H1 (cell line): Measurements from ENCODE around the gene RGS14. TPM values are rescaled to one million over a fixed set of nuclear protein-coding genes. Genes with fewer than 3 reads are reported as not detected.

Source experiments
- CTCF ChIA-PET: fragments of 300-600 bp; sonication (Branson Sonifier 250); formaldehyde crosslinking; loops from one replicate; lab custom pipeline; 2021; ENCODE audit not compliant: partially characterized antibody; lab: Charles Lee
- POLR2A ChIA-PET: fragments of 300-600 bp; sonication (Branson Sonifier 250); formaldehyde crosslinking; loops from one replicate; lab custom pipeline; 2021; ENCODE audit warnings: inconsistent platforms; ENCODE audit not compliant: partially characterized antibody; lab: Charles Lee
- DNase-seq, 2 experiments: peaks; one replicate each; pipeline versions ENCODE4 v3.0.0 to v3.0.0-alpha.2; 2010 to 2022; ENCODE audit warnings: low spot score in 2 of 2, low read depth in 1 of 2, mixed read lengths in 1 of 2
- FAIRE-seq: peaks from 2 replicates; lab custom pipeline; 2011; peaks lifted over from hg19 to GRCh38; lab: Jason Lieb, UNC
- H2AFZ ChIP-seq: 2 replicates; pipeline ENCODE4 v1.8.1; 2012; ENCODE audit warnings: low read length, inconsistent platforms
- H2AK5ac ChIP-seq: 2 replicates; pipeline ENCODE4 v1.6.1; 2013; ENCODE audit warnings: low read depth, low read length
- H2BK120ac ChIP-seq: replicated peaks from 2 replicates; pipeline ENCODE3; 2013; ENCODE audit warnings: low read depth, low read length, inconsistent platforms
- H2BK12ac ChIP-seq: 2 replicates; pipeline ENCODE4 v1.6.1; 2013; ENCODE audit warnings: low read depth, low read length
- H2BK15ac ChIP-seq: 2 replicates; pipeline ENCODE4 v1.6.1; 2013; ENCODE audit warnings: low read length
- H2BK20ac ChIP-seq: 2 replicates; pipeline ENCODE4 v1.6.1; 2013; ENCODE audit warnings: low read length
- H2BK5ac ChIP-seq: 2 replicates; pipeline ENCODE4 v1.6.1; 2013; ENCODE audit warnings: low read depth, low read length
- H3K14ac ChIP-seq: 2 replicates; pipeline ENCODE4 v1.6.1; 2013; ENCODE audit warnings: inconsistent platforms; ENCODE audit not compliant: insufficient read length
- H3K18ac ChIP-seq: 2 replicates; pipeline ENCODE4 v1.6.1; 2013; ENCODE audit warnings: low read length; ENCODE audit errors: extremely low read depth
- H3K23ac ChIP-seq: 2 replicates; pipeline ENCODE4 v1.6.1; 2013; ENCODE audit warnings: inconsistent platforms; ENCODE audit not compliant: insufficient read length
- H3K23me2 ChIP-seq: 2 replicates; pipeline ENCODE4 v1.6.1; 2013; ENCODE audit warnings: low read depth, low read length
- H3K27ac ChIP-seq: 2 replicates; pipeline ENCODE4 v1.6.1; 2011; ENCODE audit warnings: low read depth, low read length, inconsistent platforms
- H3K27me3 ChIP-seq, 4 experiments: replicated peaks in 1 of 4; 1 replicate in 1 of 4; 2 replicates in 3 of 4; pipeline versions ENCODE4 v1.6.1 to v1.8.1; 2011 to 2013; ENCODE audit warnings: low read length in 3 of 4, mild to moderate bottlenecking in 3 of 4, inconsistent platforms in 2 of 4, mixed read lengths in 2 of 4, moderate library complexity in 1 of 4; ENCODE audit not compliant: control insufficient read depth in 3 of 4, insufficient read depth in 3 of 4; ENCODE audit errors: extremely low read depth in 1 of 4
- H3K36me3 ChIP-seq, 4 experiments: 2 replicates each; pipeline versions ENCODE4 v1.6.1 to v1.8.1; 2011 to 2013; ENCODE audit warnings: mild to moderate bottlenecking in 4 of 4, low read length in 3 of 4, moderate library complexity in 2 of 4, control low read depth in 1 of 4, inconsistent platforms in 1 of 4; ENCODE audit not compliant: insufficient read depth in 4 of 4, control insufficient read depth in 2 of 4
- H3K4ac ChIP-seq: replicated peaks from 2 replicates; pipeline ENCODE3; 2013; ENCODE audit warnings: low read length, low read depth, mixed read lengths, inconsistent platforms; ENCODE audit not compliant: insufficient read length
- H3K4me1 ChIP-seq, 4 experiments: replicated peaks in 1 of 4; 1 replicate in 1 of 4; 2 replicates in 3 of 4; pipeline versions ENCODE4 v1.6.1 to v1.8.1; 2011 to 2013; ENCODE audit warnings: low read length in 3 of 4, inconsistent platforms in 2 of 4, mixed read lengths in 1 of 4; ENCODE audit not compliant: insufficient read depth in 4 of 4, control insufficient read depth in 3 of 4
- H3K4me2 ChIP-seq, 2 experiments: 2 replicates each; pipeline versions ENCODE4 v1.6.1 to v1.8.1; 2011 to 2013; ENCODE audit warnings: low read depth in 2 of 2, low read length in 2 of 2, control low read depth in 1 of 2, inconsistent platforms in 1 of 2, mild to moderate bottlenecking in 1 of 2; ENCODE audit not compliant: insufficient read depth in 1 of 2
- H3K4me3 ChIP-seq, 4 experiments: fragments of 200-600, 300-600 bp in 1 of 4; sonication (generic), shearing (Covaris generic), sonication (Bioruptor Twin) in 1 of 4; 2 replicates each; pipeline versions ENCODE4 v1.5.1 to v1.8.1; 2011 to 2016; ENCODE audit warnings: low read length in 4 of 4, low read depth in 3 of 4, control low read depth in 2 of 4, inconsistent platforms in 2 of 4, mild to moderate bottlenecking in 2 of 4, mixed read lengths in 1 of 4, moderate library complexity in 1 of 4; ENCODE audit not compliant: insufficient read depth in 2 of 4; ENCODE audit errors: extremely low read depth in 1 of 4
- H3K56ac ChIP-seq: replicated peaks from 2 replicates; pipeline ENCODE3; 2013; ENCODE audit warnings: low read depth, mild to moderate bottlenecking, mixed read lengths, low read length, inconsistent platforms; ENCODE audit not compliant: insufficient read length
- H3K79me1 ChIP-seq: 2 replicates; pipeline ENCODE4 v1.6.1; 2013; ENCODE audit warnings: low read depth, low read length, control low read depth
- H3K79me2 ChIP-seq, 2 experiments: 2 replicates each; pipeline versions ENCODE4 v1.6.1 to v1.8.1; 2012 to 2013; ENCODE audit warnings: low read length in 2 of 2, mild to moderate bottlenecking in 2 of 2, inconsistent platforms in 1 of 2; ENCODE audit not compliant: insufficient read depth in 2 of 2, control insufficient read depth in 1 of 2
- H3K9ac ChIP-seq, 4 experiments: replicated peaks in 1 of 4; 1 replicate in 1 of 4; 2 replicates in 3 of 4; pipeline versions ENCODE4 v1.6.1 to v1.8.1; 2011 to 2013; ENCODE audit warnings: low read depth in 3 of 4, low read length in 3 of 4, control low read depth in 2 of 4, mild to moderate bottlenecking in 2 of 4, moderate library complexity in 2 of 4, inconsistent platforms in 1 of 4; ENCODE audit errors: extremely low read depth in 1 of 4
- H3K9me3 ChIP-seq, 2 experiments: 2 replicates each; pipeline versions ENCODE4 v1.6.1 to v1.8.1; 2012 to 2013; ENCODE audit warnings: mild to moderate bottlenecking in 2 of 2, moderate library complexity in 2 of 2, control low read depth in 1 of 2, inconsistent platforms in 1 of 2, low read depth in 1 of 2, low read length in 1 of 2, mixed read lengths in 1 of 2; ENCODE audit not compliant: insufficient read depth in 2 of 2
- H4K20me1 ChIP-seq, 2 experiments: replicated peaks in 1 of 2; 2 replicates each; pipeline versions ENCODE3 to v1.8.1; 2011 to 2013; ENCODE audit warnings: inconsistent platforms in 2 of 2, low read length in 2 of 2, mild to moderate bottlenecking in 1 of 2; ENCODE audit not compliant: insufficient read depth in 2 of 2, control insufficient read depth in 1 of 2
- H4K5ac ChIP-seq: 2 replicates; pipeline ENCODE4 v1.6.1; 2013; ENCODE audit warnings: low read length, low read depth, mixed read lengths, inconsistent platforms; ENCODE audit not compliant: insufficient read length
- H4K8ac ChIP-seq: 2 replicates; pipeline ENCODE4 v1.8.0; 2013; ENCODE audit warnings: mild to moderate bottlenecking, moderate library complexity, low read length, inconsistent platforms; ENCODE audit not compliant: insufficient read depth; ENCODE audit errors: extremely low read depth
- H4K91ac ChIP-seq: replicated peaks from 2 replicates; pipeline ENCODE3; 2013; ENCODE audit warnings: low read length, mixed read lengths, inconsistent platforms; ENCODE audit not compliant: insufficient read length
- CBX5 ChIP-seq: fragments of 300-800, 300-1000 bp; sonication (generic); IDR thresholded peaks from 2 replicates; pipeline ENCODE4 v1.7.1; 2016; ENCODE audit warnings: antibody characterized with exemption, low read length, low read depth
- EZH2 ChIP-seq: fragments of 200-600 bp; sonication (generic); IDR thresholded peaks from 2 replicates; pipeline ENCODE4 v1.7.1; 2012; ENCODE audit warnings: low read depth, mild to moderate bottlenecking, moderate library complexity, low read length, inconsistent platforms; ENCODE audit not compliant: severe bottlenecking
- KDM1A ChIP-seq: fragments of 200-600, 300-600 bp; sonication (generic); IDR thresholded peaks from 2 replicates; pipeline ENCODE4 v1.7.1; 2016; ENCODE audit warnings: mild to moderate bottlenecking, low read length, borderline replicate concordance
- RAD21 ChIP-seq, 2 experiments: IDR thresholded peaks in 1 of 2; conservative IDR thresholded peaks in 1 of 2; 2 replicates each; pipeline ENCODE4 v1.6.1; 2011; ENCODE audit warnings: low read depth in 2 of 2, low read length in 2 of 2, improper control_type of control experiment in 1 of 2, inconsistent platforms in 1 of 2, mild to moderate bottlenecking in 1 of 2, moderate library complexity in 1 of 2
- SIN3A ChIP-seq, 2 experiments: IDR thresholded peaks in 1 of 2; conservative IDR thresholded peaks in 1 of 2; 2 replicates each; pipeline ENCODE4 v1.6.1; 2011 to 2012; ENCODE audit warnings: low read length in 2 of 2, improper control_type of control experiment in 1 of 2, low read depth in 1 of 2, mild to moderate bottlenecking in 1 of 2
- SIX5 ChIP-seq: IDR thresholded peaks from 2 replicates; pipeline ENCODE4 v1.6.1; 2011; ENCODE audit warnings: mild to moderate bottlenecking, low read depth, low read length
- SRF ChIP-seq: IDR thresholded peaks from 2 replicates; pipeline ENCODE4 v1.6.1; 2011; ENCODE audit warnings: mild to moderate bottlenecking, low read depth, low read length, moderate library complexity
- TAF7 ChIP-seq: optimal IDR thresholded peaks from 2 replicates; pipeline ENCODE3; 2011; ENCODE audit warnings: low read depth, mild to moderate bottlenecking, inconsistent platforms, low read length, moderate library complexity, borderline replicate concordance
- WGBS, 2 experiments: shearing (Covaris generic) in 1 of 2; methylation state at CpG; one replicate each; pipeline versions ENCODE4 v1.1.6 to v1.1.7; 2013 to 2015; ENCODE audit warnings: low lambda C conversion rate in 2 of 2, mixed read lengths in 2 of 2, inconsistent platforms in 1 of 2, low coverage in 1 of 2, missing lambda C conversion rate in 1 of 2; ENCODE audit not compliant: insufficient replicate concordance in 2 of 2, insufficient coverage in 1 of 2, insufficient read length in 1 of 2; ENCODE audit errors: extremely low coverage in 1 of 2, missing lambda C conversion rate in 1 of 2; 5-methylcytosine and 5-hydroxymethylcytosine counted together
- polyA plus RNA-seq, 7 experiments: library from polyadenylated mRNA; depleted of rRNA in 3 of 7; stranded (reverse) in 5 of 7; unstranded in 2 of 7; fragments of >200 nt in 5 of 7; fragments of 200-250 nt in 2 of 7; gene quantifications; 1 replicate in 5 of 7; 2 replicates in 1 of 7; 4 replicates in 1 of 7; pipeline versions ENCODE4 v1.2.1 to v1.2.3, GENCODE V29; 2011 to 2013; ENCODE audit warnings: missing spikeins in 2 of 7, mixed read lengths in 2 of 7
- total RNA-seq: library from RNA; stranded (reverse); fragmentation: NEBNext Ultra II Directional; extraction: Animal tissue kit (Norgen Biotek cat#: 25700); gene quantifications from 2 replicates; pipeline ENCODE4 v1.2.1, GENCODE V29; 2021

The RGS14 gene
- total and polyA plus RNA-seq, 2 of the 8 experiments (the other 6 are each of a cell fraction or from before 2014, with no cell fraction given): 24.4 to 46.1 TPM

- Histone ChIP-seq H3K9me3 (no peaks in the 10 kb centered on the region), H3K79me2 (no peaks in the 10 kb centered on the region), H3K56ac (no peak overlapping the region), H3K23me2 (no peaks in the 10 kb centered on the region), H2BK120ac (no peak overlapping the region), H2BK20ac (no peak overlapping the region), H2AFZ (no peak overlapping the region), H3K9ac (no peak overlapping the region), H4K8ac (no peak overlapping the region), H2BK5ac (no peak overlapping the region), H3K14ac (no peak overlapping the region), H3K18ac (no peak overlapping the region), H3K27me3 (no peaks in the 10 kb centered on the region), H3K27ac (no peak overlapping the region), H3K79me1 (no peaks in the 10 kb centered on the region), H2BK15ac (no peak overlapping the region), H3K4me2 (no peak overlapping the region), H3K4me3 (no peak overlapping the region), H2AK5ac (no peak overlapping the region)
- CTCF ChIA-PET: interaction anchor here (0.7 to 16.6 kb wide), 10 partner anchors 12 to 134 kb away, joined by 3 to 251 read pairs (median 26); partner anchors contain the start of gene LMAN2
- FAIRE-seq (no peak), DNase-seq (no peak)
- 96% methylated on average over 14 of the region's 14 CpGs; no CpG with 5 or more reads in 1 of the 2 experiments for WGBS, 2 experiments
- POLR2A ChIA-PET: interaction anchor here (0.7 to 1.2 kb wide), 4 partner anchors 13 to 134 kb away, joined by 3 read pairs; no protein-coding TSS in a partner anchor
- no peak for TF ChIP-seq RAD21 (IDR thresholded peaks at IDR 0.05 in 1 of 2, conservative IDR thresholded peaks at IDR 0.05 in 1 of 2; ENCODE audit: low read depth in 2 of 2, low read length in 2 of 2)
- no peak for TF ChIP-seq SRF
- no peak for TF ChIP-seq CBX5
- TF ChIP-seq SIX5: no peak
- TF ChIP-seq KDM1A: no peak
- no peak for TF ChIP-seq SIN3A (conservative IDR thresholded peaks at IDR 0.05 in 1 of 2, IDR thresholded peaks at IDR 0.05 in 1 of 2; ENCODE audit: low read depth in 1 of 2, low read length in 2 of 2)
- no peak for TF ChIP-seq EZH2
- TF ChIP-seq TAF7: no peak
- TF ChIP-seq, all 59 proteins: peak for 0
- no peak overlapping the region for H2BK12ac ChIP-seq
- no peak overlapping the region for H4K91ac ChIP-seq
- H3K36me3 ChIP-seq: no peaks in the 10 kb centered on the region
- H4K20me1 ChIP-seq: no peaks in the 10 kb centered on the region
- no peaks in the 10 kb centered on the region; a peak in 1 of 7 replicates for H3K4me1 ChIP-seq
- H3K23ac ChIP-seq: no peak overlapping the region
- H4K5ac ChIP-seq: no peak overlapping the region
- no peak overlapping the region for H3K4ac ChIP-seq
Measured at GRCh38 chr5:177319913-177320588, 37.7 kb upstream of the RGS14 start.
